Liver (tissue), 9 donors: Measurements from ENCODE around the gene ARHGAP40. TPM values are rescaled to one million over a fixed set of nuclear protein-coding genes. Genes with fewer than 3 reads are reported as not detected.

Source experiments
- DNase-seq: peaks from one replicate; pipeline ENCODE4 v3.0.0-alpha.2; 2017; ENCODE audit warnings: low spot score
- H3K27ac ChIP-seq, 2 donors: one replicate each; pipeline ENCODE4 v1.7.0; 2013; ENCODE audit warnings: inconsistent platforms in 2 of 2, low read length in 2 of 2, control low read depth in 1 of 2, low read depth in 1 of 2, mild to moderate bottlenecking in 1 of 2
- H3K27me3 ChIP-seq, 4 donors: one replicate each; pipeline versions ENCODE4 v1.6.1 to v1.7.0; 2013; ENCODE audit warnings: low read length in 3 of 4, inconsistent platforms in 1 of 4, mild to moderate bottlenecking in 1 of 4, moderate library complexity in 1 of 4; ENCODE audit not compliant: control insufficient read depth in 4 of 4, insufficient read depth in 4 of 4
- H3K36me3 ChIP-seq, 4 donors: one replicate each; pipeline versions ENCODE4 v1.6.1 to v1.7.0; 2013; ENCODE audit warnings: low read length in 3 of 4, mild to moderate bottlenecking in 3 of 4, low read depth in 1 of 4, moderate library complexity in 1 of 4; ENCODE audit not compliant: control insufficient read depth in 4 of 4, insufficient read depth in 3 of 4
- H3K4me1 ChIP-seq, 4 donors: one replicate each; pipeline versions ENCODE4 v1.6.1 to v1.7.0; 2013; ENCODE audit warnings: low read length in 3 of 4, mild to moderate bottlenecking in 3 of 4, moderate library complexity in 1 of 4; ENCODE audit not compliant: control insufficient read depth in 4 of 4, insufficient read depth in 4 of 4
- H3K4me3 ChIP-seq, 3 donors: one replicate each; pipeline versions ENCODE4 v1.6.1 to v1.7.0; 2013; ENCODE audit warnings: low read length in 3 of 3, control low read depth in 1 of 3, low read depth in 1 of 3, mild to moderate bottlenecking in 1 of 3
- H3K9ac ChIP-seq, 2 donors: one replicate each; pipeline ENCODE4 v1.7.0; 2013; ENCODE audit warnings: low read length in 2 of 2, mild to moderate bottlenecking in 2 of 2, moderate library complexity in 2 of 2, control low read depth in 1 of 2, low read depth in 1 of 2
- H3K9me3 ChIP-seq, 4 donors: one replicate each; pipeline versions ENCODE4 v1.6.1 to v1.7.0; 2013; ENCODE audit warnings: low read length in 3 of 4; ENCODE audit not compliant: control insufficient read depth in 4 of 4
- EGR1 ChIP-seq, 2 donors: IDR thresholded peaks; 2 replicates each; pipeline ENCODE4 v1.6.1; 2016 to 2018; ENCODE audit warnings: antibody characterized with exemption in 2 of 2, low read depth in 2 of 2
- FOXA1 ChIP-seq: IDR thresholded peaks from 2 replicates; pipeline ENCODE4 v1.6.1; 2016; ENCODE audit warnings: antibody characterized with exemption
- GABPA ChIP-seq, 2 donors: IDR thresholded peaks in 1 of 2; conservative IDR thresholded peaks in 1 of 2; 2 replicates each; pipeline ENCODE4 v1.6.1; 2016; ENCODE audit warnings: antibody characterized with exemption in 2 of 2, mild to moderate bottlenecking in 1 of 2, moderate library complexity in 1 of 2
- HNF4A ChIP-seq, 2 donors: conservative IDR thresholded peaks; 2 replicates each; pipeline ENCODE4 v1.6.1; 2016; ENCODE audit warnings: antibody characterized with exemption in 2 of 2, mild to moderate bottlenecking in 2 of 2
- HNF4G ChIP-seq: IDR thresholded peaks from 2 replicates; pipeline ENCODE4 v1.6.1; 2016; ENCODE audit warnings: antibody characterized with exemption
- JUND ChIP-seq, 2 donors: IDR thresholded peaks; 2 replicates each; pipeline ENCODE4 v1.6.1; 2016; ENCODE audit warnings: antibody characterized with exemption in 2 of 2
- RAD21 ChIP-seq, 2 donors: IDR thresholded peaks; 2 replicates each; pipeline ENCODE4 v1.6.1; 2016; ENCODE audit warnings: antibody characterized with exemption in 2 of 2, mild to moderate bottlenecking in 2 of 2
- RXRA ChIP-seq, 2 donors: IDR thresholded peaks; 2 replicates each; pipeline ENCODE4 v1.6.1; 2017 to 2018; ENCODE audit warnings: antibody characterized with exemption in 2 of 2, mild to moderate bottlenecking in 1 of 2
- SP1 ChIP-seq: IDR thresholded peaks from 2 replicates; pipeline ENCODE4 v1.6.1; 2018; ENCODE audit warnings: antibody characterized with exemption, mild to moderate bottlenecking
- TAF1 ChIP-seq: conservative IDR thresholded peaks from 2 replicates; pipeline ENCODE4 v1.6.1; 2016; ENCODE audit warnings: antibody characterized with exemption, mild to moderate bottlenecking
- YY1 ChIP-seq: IDR thresholded peaks from 2 replicates; pipeline ENCODE4 v1.6.1; 2016; ENCODE audit warnings: antibody characterized with exemption, mild to moderate bottlenecking
- WGBS: extraction: QIAGEN DNeasy Blood & Tissue Kit; methylation state at CpG from one replicate; pipeline ENCODE4 v1.1.7; 2013; 5-methylcytosine and 5-hydroxymethylcytosine counted together
- polyA plus RNA-seq, 2 donors: library from polyadenylated mRNA; stranded (reverse) in 1 of 2; unstranded in 1 of 2; fragments of 200-250 nt in 1 of 2; fragments of >200 nt in 1 of 2; fragmentation: Nextera tagmentation in 1 of 2; extraction: Ambion mirVana in 1 of 2; gene quantifications; one replicate each; pipeline versions ENCODE4 v1.2.1 to v1.2.3, GENCODE V29; 2013 to 2015
- total RNA-seq, 2 donors: library from RNA; depleted of rRNA; stranded (reverse); fragments of >200 nt; gene quantifications; one replicate each; pipeline ENCODE4 v1.2.3, GENCODE V29; 2014
- TF ChIP-seq, protein P1 (sequence below): IDR thresholded peaks from 2 replicates; pipeline ENCODE4 v1.6.1; 2016; ENCODE audit warnings: antibody characterized with exemption, mild to moderate bottlenecking
- TF ChIP-seq, protein P2 (sequence below): IDR thresholded peaks from 2 replicates; pipeline ENCODE4 v1.6.1; 2016; ENCODE audit warnings: antibody characterized with exemption
- TF ChIP-seq, protein P3 (sequence below): IDR thresholded peaks from 2 replicates; pipeline ENCODE4 v1.6.1; 2016; ENCODE audit warnings: antibody characterized with exemption
- TF ChIP-seq, protein P4 (sequence below): fragments of 150-350 bp; IDR thresholded peaks from 2 replicates; pipeline ENCODE4 v1.5.1; 2017; ENCODE audit warnings: improper control_type of control experiment, low read depth, low read length; ENCODE audit not compliant: missing input control
- donor health status: healthy.
- donor health status: healthy.
- donor health status: healthy.
- donor health status: healthy.
- donor health status: healthy.

The ARHGAP40 gene
- total and polyA plus RNA-seq, 4 donors = 0.08 TPM; not detected in 3

DNA sequence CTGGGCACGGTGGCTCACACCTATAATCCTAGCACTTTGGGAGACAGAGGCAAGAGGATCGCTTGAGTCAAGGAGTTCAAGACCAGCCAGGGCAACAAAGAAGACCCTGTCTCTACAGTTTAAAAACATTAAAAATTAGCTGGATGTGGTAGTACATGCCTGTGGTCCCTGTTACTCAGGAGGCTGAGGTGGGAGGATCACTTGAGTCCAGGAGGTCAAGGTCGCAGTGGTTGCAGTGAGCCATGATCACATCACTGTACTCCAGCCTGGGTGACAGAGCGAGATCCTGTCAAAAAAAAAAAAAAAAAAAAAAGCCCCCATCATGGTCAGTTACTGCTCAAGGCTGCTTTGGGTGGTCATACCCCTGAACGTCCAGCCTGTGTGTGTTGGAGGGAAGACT is 55.8 kb downstream of the ARHGAP40 start:
- H3K4me1 ChIP-seq = no peaks in the 10 kb centered on the region
- TF ChIP-seq, protein P1, sequence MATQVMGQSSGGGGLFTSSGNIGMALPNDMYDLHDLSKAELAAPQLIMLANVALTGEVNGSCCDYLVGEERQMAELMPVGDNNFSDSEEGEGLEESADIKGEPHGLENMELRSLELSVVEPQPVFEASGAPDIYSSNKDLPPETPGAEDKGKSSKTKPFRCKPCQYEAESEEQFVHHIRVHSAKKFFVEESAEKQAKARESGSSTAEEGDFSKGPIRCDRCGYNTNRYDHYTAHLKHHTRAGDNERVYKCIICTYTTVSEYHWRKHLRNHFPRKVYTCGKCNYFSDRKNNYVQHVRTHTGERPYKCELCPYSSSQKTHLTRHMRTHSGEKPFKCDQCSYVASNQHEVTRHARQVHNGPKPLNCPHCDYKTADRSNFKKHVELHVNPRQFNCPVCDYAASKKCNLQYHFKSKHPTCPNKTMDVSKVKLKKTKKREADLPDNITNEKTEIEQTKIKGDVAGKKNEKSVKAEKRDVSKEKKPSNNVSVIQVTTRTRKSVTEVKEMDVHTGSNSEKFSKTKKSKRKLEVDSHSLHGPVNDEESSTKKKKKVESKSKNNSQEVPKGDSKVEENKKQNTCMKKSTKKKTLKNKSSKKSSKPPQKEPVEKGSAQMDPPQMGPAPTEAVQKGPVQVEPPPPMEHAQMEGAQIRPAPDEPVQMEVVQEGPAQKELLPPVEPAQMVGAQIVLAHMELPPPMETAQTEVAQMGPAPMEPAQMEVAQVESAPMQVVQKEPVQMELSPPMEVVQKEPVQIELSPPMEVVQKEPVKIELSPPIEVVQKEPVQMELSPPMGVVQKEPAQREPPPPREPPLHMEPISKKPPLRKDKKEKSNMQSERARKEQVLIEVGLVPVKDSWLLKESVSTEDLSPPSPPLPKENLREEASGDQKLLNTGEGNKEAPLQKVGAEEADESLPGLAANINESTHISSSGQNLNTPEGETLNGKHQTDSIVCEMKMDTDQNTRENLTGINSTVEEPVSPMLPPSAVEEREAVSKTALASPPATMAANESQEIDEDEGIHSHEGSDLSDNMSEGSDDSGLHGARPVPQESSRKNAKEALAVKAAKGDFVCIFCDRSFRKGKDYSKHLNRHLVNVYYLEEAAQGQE = no peak
- TF ChIP-seq TAF1 = no peak
- TF ChIP-seq RAD21 (IDR thresholded peaks at IDR 0.05) = no peak
- TF ChIP-seq GABPA (IDR thresholded peaks at IDR 0.05 in 1 of 2, conservative IDR thresholded peaks at IDR 0.05 in 1 of 2) = no peak
- no peak for TF ChIP-seq YY1
- no peak for TF ChIP-seq HNF4A (conservative IDR thresholded peaks at IDR 0.05)
- 77% methylated on average over 5 of the region's 5 CpGs for WGBS
- no peak overlapping the region for H3K27ac ChIP-seq
- H3K9me3 ChIP-seq = no peaks in the 10 kb centered on the region
- no peak overlapping the region for H3K9ac ChIP-seq
- no peak overlapping the region for H3K4me3 ChIP-seq
- no peaks in the 10 kb centered on the region for H3K36me3 ChIP-seq
- peaks cover 0 to 7% (median 0%) of the 10 kb centered on the region in 4 donors for H3K27me3 ChIP-seq
- DNase-seq = no peak

DNA sequence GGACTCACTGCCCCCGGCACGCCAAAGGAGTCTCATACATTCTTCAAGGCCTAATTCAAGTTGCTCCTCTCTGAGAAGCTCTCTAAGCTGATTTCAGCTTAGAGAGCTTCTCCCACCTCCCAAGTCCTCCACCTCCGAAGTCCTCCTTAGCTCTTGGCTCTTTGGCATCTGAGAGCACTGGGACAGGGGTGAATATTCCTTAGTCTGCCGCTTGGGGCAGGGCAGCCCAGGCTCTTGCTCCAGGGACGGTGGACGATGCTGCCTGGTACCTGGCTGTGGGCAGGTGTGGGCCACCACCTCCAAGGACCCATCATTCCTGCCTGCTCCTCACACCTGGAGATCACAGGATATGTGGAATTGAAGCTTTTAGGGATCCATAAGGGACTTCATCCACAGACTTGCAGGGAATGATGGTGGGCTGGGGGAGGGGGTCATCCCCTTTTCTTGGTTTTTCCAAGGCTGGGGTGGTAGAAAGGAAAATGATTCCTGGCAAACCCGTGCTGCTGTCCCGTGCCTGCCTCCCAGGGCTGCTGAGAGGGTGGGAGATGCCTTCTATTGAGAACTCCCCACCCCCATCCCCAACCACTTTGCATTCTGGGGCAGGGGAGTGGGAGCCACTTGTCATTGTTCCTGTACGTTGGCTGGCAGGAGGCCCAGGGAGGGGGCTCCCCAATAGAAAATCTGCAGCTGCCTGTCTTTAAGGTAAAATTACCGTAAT is 57.4 kb downstream of the ARHGAP40 start:
- DNase-seq = peak; percentile 44
- WGBS = 15% methylated on average over 10 of the region's 10 CpGs
- H3K27ac ChIP-seq = no peak overlapping the region

DNA sequence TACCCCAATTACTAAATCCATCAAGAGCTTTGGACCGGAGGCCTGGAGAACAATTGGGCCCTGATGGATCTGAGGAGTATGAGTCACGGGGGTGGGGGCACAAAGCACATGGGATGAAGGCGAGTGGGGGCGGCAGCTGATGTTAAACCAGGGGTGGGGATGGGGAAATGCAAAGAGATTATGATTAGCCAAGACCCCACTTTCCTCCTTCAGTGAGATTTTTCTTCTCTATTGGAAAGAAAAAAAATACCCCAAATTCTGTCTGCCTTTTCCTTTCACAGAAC is 57.9 kb downstream of the ARHGAP40 start:
- 69% methylated on average over 4 of the region's 4 CpGs for WGBS
- no peak for DNase-seq
- H3K4me3 ChIP-seq = no peak overlapping the region
- H3K27ac ChIP-seq = no peak overlapping the region
- H3K4me1 ChIP-seq = no peaks in the 10 kb centered on the region
- peaks cover 0 to 4% (median 3%) of the 10 kb centered on the region in 4 donors for H3K27me3 ChIP-seq
- H3K9me3 ChIP-seq = peaks cover 0 to 3% (median under 1%) of the 10 kb centered on the region in 4 donors
- no peak overlapping the region for H3K9ac ChIP-seq
- H3K36me3 ChIP-seq = no peaks in the 10 kb centered on the region
- TF ChIP-seq, protein P2, sequence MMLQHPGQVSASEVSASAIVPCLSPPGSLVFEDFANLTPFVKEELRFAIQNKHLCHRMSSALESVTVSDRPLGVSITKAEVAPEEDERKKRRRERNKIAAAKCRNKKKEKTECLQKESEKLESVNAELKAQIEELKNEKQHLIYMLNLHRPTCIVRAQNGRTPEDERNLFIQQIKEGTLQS = no peak
- TF ChIP-seq TAF1 = no peak
- TF ChIP-seq EGR1 (IDR thresholded peaks at IDR 0.05; ENCODE audit: low read depth in 2 of 2) = no peak
- TF ChIP-seq GABPA (IDR thresholded peaks at IDR 0.05 in 1 of 2, conservative IDR thresholded peaks at IDR 0.05 in 1 of 2) = no peak
- no peak for TF ChIP-seq FOXA1
- no peak for TF ChIP-seq JUND (IDR thresholded peaks at IDR 0.05)
- TF ChIP-seq RXRA (IDR thresholded peaks at IDR 0.05) = no peak
- no peak for TF ChIP-seq SP1
- no peak for TF ChIP-seq HNF4G
- TF ChIP-seq YY1 = no peak
- TF ChIP-seq, protein P3, sequence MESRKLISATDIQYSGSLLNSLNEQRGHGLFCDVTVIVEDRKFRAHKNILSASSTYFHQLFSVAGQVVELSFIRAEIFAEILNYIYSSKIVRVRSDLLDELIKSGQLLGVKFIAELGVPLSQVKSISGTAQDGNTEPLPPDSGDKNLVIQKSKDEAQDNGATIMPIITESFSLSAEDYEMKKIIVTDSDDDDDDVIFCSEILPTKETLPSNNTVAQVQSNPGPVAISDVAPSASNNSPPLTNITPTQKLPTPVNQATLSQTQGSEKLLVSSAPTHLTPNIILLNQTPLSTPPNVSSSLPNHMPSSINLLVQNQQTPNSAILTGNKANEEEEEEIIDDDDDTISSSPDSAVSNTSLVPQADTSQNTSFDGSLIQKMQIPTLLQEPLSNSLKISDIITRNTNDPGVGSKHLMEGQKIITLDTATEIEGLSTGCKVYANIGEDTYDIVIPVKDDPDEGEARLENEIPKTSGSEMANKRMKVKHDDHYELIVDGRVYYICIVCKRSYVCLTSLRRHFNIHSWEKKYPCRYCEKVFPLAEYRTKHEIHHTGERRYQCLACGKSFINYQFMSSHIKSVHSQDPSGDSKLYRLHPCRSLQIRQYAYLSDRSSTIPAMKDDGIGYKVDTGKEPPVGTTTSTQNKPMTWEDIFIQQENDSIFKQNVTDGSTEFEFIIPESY = no peak
- no peak for TF ChIP-seq RAD21 (IDR thresholded peaks at IDR 0.05)

More for the DNA sequence above, 57.4 kb downstream of the ARHGAP40 start:
- Histone ChIP-seq H3K4me3 (no peak overlapping the region), H3K36me3 (no peaks in the 10 kb centered on the region), H3K9ac (no peak overlapping the region), H3K4me1 (no peaks in the 10 kb centered on the region), H3K9me3 (no peaks in the 10 kb centered on the region), H3K27me3 (peaks cover 0 to 4% (median 3%) of the 10 kb centered on the region in 4 donors)
- no peak for TF ChIP-seq YY1
- TF ChIP-seq RAD21 (IDR thresholded peaks at IDR 0.05) = peak; percentile 33 to 63
- TF ChIP-seq, protein P4, sequence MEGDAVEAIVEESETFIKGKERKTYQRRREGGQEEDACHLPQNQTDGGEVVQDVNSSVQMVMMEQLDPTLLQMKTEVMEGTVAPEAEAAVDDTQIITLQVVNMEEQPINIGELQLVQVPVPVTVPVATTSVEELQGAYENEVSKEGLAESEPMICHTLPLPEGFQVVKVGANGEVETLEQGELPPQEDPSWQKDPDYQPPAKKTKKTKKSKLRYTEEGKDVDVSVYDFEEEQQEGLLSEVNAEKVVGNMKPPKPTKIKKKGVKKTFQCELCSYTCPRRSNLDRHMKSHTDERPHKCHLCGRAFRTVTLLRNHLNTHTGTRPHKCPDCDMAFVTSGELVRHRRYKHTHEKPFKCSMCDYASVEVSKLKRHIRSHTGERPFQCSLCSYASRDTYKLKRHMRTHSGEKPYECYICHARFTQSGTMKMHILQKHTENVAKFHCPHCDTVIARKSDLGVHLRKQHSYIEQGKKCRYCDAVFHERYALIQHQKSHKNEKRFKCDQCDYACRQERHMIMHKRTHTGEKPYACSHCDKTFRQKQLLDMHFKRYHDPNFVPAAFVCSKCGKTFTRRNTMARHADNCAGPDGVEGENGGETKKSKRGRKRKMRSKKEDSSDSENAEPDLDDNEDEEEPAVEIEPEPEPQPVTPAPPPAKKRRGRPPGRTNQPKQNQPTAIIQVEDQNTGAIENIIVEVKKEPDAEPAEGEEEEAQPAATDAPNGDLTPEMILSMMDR = peak; percentile 54
